Activated naive CD8-positive, alpha-beta T cell treated with anti-CD3 and anti-CD28 coated beads, Interleukin-2, amount 50 U/mL, for 16 hours (primary cell): ENCODE data around the gene TIMM13.

Experiments
- DNase-seq: peaks from one replicate; pipeline ENCODE4 v3.0.0-alpha.2; 2020; ENCODE audit warnings: low read depth, low spot score

The TIMM13 gene

GRCh38 chr19:2454962-2455850 is 27.8 kb upstream of the TIMM13 start:
- DNase-seq = no peak

DNA sequence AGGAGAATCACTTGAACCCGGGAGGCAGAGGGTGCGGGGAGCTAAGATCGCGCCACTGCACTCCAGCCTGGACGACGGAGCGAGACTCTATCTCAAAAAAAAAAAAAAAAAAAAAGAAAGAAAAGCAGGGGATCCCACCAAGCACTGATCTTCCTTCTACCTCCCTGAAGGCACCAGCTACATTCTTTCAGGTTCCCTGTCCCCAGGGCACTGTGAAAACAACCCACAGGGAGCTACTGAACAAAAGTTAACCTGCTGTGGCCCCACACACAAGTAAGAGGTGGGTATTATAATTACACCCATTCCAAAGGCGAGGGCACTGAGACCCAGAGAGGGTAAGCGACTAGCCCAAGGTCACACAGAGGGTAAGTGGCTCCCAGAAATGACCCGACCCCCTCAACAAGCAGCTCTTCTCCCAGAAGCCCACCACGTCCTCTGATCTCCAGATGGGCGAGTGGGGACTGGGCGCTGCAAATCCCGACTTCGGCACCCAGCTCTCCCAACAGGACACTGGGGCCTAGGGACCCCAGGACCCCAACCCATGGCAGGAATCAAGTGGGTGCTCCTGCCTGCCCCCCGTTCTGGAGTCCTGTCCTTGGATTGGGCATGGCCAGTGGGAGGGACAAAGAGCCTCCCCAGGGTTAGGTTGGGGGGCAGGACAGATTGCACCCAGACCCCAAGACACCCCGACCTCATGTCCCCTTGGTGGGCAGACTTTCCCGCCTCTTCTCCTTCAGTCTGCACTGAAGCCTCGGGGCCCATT is 27.0 kb upstream of the TIMM13 start:
- no peak for DNase-seq

DNA sequence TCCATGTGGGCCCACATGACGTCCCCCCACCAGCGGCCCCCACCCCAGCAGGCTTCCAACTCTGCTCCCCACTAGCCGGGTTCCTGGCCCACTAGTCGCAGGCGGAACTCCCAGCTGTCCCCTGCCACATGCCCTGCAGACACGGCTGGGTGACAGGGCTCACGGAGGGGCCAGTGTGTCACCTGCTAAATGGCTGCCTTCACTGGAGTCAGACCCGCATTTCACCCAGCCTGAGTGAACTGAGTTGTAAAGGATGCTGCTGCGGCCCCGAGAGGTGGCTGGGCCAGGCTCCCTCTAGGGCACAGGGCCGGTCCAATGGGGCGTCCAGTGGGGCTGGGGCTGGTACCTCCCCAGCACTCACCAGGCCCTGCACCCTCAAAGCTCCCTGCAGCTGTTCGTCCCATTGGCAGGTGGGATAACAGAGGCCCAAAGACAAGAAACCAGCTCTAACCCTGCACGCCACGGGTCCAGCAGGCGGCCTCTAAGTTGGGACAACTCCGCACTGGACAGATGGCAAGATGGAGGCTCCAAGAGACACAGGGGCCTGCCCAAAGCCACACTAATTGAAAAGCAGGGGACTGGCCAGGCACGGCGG is 26.1 kb upstream of the TIMM13 start:
- no peak for DNase-seq

DNA sequence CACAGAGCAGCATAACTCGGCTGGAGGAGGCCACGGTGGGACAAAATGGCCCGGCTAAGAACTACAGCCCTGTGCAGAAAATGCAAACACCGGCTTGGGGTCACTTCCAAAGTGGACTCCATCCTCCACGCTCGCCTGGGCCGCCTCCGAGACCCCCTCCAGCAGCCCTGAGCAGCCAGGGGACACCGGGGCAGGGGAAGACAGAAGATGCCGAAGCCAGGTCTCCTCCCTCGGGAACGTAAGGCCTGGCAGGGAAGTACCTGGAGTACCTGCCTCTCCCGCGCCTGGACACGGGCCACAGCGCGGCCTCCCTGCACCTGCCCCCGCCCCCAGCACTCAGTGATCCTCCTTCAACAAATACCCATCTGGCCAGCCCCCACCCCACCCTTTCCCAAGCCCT is 24.4 kb upstream of the TIMM13 start:
- DNase-seq = no peak

DNA sequence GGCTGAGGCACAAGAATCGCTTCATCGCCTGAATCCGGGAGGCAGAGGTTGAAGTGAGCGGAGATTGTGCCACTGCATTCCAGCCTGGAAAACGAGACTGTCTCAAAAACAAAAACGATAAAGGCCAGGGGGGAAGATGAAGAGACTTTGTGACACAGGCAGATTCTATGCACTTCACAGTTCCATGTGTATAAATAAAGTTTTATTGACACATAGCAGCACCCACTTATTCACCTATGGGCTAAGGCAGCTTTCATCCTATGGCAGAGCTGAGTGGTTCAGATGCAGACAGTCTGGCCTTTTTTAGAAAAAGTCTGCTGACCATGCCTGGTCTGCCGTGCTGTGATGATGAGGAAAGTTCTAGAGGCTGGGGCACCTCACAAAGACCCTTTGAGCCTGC is 23.8 kb upstream of the TIMM13 start:
- DNase-seq = no peak

DNA sequence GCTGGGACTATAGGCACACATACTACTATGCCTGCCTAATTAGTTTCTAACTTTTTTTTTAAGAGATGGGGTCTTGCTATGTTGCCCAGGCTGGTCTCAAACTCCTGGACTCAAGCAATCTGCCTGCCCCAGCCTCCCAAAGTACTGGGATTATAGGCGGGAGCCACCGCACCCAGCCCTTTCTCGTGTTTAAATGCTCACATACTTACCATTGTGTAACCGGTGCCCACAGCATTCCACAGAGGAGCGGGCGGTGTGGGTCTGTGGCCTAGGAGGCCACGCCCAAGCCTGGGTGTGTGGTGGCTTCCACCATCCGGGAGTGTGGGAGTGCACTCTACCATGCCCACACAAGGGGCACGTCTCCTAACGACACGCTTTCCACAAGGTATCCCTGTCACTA is 21.6 kb upstream of the TIMM13 start:
- DNase-seq = no peak

- DNase-seq = no peak
Measured at GRCh38 chr19:2446381-2446780, 19.0 kb upstream of the TIMM13 start.

GRCh38 chr19:2444251-2445002 is 17.0 kb upstream of the TIMM13 start:
- no peak for DNase-seq

GRCh38 chr19:2443785-2444182 is 16.4 kb upstream of the TIMM13 start:
- no peak for DNase-seq

DNA sequence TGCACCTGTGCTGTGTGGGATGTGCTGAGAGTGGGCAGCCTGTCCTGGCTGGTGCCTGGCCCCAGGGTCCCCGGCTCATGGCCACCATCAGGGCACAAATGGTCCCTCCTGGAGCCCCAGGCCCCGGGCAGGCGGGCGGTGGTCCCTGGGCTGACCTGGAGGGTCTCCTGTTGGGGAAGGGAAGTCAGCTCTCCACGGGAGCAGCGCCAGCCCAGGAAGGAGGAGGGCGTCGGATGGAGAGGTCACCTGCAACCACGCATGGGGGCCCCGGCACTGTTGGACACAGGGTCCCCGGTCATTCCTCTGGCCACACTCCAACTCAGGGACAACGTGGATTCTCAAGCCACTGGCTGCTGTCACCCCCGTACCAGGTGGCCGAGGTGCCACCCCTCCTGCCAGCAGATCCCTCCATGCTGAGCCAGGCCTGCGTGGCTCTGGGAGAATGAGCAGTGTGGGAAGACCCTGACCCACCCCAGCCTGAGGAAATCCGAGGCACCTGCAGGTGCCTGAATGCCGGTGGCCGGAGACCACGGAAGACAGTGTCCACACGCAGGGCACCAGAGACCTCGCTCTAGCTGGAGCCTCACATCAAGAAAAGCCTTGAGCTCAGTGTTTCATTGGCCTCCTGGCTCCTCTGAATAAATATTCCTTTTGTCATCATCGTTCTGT is 15.9 kb upstream of the TIMM13 start:
- DNase-seq = no peak

- no peak for DNase-seq
Measured at GRCh38 chr19:2441096-2441752, 13.8 kb upstream of the TIMM13 start.

DNA sequence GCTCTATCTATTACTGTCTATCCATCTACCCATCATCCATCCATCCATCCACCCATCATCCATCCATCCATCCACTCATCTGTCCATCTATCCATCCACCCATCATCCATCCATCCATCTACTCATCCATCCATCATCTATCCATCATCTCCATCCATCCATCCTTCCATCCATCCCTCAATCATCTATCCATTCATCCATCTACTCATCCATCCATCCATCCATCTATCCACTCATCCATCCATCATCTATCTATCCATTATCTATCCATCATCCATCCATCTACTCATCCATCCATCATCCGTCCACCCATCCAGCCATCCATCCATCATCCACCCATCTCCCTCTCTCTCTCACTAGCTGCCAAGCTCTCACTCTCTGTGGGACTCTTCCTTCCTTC is 13.1 kb upstream of the TIMM13 start:
- no peak for DNase-seq

DNA sequence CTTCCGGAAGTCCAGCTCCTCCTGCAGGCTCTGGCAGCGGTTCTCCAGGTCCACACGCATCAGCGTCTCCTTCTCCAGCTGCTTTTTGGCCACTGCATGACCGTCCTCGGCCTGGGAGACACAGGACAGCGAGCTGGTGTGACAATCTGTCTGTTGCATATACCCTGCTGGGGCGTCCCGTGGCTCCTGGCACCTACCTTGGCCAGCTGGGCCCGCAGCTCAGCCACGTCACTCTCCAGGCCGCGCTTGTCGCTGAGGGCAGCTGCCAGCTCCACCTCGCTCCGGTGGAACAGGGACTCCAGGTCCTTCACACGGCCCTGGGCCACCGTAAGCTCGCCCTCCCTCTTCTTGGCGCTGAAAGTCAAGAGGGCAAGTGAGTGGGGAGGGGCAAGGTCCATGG is 10.8 kb upstream of the TIMM13 start:
- no peak for DNase-seq

DNA sequence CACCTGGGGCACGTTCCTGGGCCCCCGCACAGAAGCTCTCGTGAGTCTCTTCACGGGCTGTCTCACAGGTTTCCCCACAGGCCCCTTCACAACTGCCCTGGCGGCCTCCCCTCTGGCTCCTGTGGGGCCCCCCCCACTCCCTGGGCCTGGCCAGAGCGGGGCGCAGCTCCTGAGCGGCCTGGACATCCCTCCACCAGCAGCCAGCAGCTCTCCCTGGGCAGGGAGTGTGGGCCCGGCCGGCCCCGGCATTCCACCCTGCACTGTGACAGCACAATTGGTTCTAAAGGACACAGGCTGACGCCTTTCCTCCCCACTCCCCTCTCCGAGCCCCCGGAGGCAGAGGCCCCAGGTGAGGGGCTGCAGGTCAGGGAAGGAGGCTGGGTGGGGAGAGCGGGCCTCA is 9.5 kb upstream of the TIMM13 start:
- no peak for DNase-seq

- DNase-seq = no peak
Measured at GRCh38 chr19:2436384-2436783, 9.0 kb upstream of the TIMM13 start.

DNA sequence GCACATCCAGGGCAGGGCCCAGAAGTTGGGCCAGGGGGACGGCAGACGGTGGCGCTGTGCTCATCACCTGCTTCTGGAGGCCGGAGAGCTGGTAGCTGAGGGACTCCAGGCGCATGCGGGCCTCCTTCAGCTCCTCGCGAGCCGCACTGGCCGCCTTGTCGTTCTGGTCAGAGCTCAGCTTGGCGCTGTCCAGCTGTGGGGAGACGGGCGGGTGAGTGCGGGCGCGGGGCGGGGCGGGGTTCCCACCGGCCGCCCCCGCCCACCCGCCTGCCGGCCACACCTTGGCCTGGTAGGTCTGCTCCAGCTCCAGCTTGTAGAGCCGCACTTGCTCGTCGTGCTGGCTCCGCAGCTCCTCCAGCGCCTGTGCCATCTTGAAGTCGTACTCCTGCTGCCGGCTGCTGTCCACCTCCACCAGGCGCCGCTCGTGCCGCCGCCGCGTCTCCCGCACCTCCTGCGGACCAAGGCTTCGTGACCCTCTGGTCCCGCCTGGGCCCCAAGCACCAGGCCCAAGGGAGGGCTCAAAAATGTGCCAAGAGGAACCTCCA is 7.4 kb upstream of the TIMM13 start:
- DNase-seq = no peak

DNA sequence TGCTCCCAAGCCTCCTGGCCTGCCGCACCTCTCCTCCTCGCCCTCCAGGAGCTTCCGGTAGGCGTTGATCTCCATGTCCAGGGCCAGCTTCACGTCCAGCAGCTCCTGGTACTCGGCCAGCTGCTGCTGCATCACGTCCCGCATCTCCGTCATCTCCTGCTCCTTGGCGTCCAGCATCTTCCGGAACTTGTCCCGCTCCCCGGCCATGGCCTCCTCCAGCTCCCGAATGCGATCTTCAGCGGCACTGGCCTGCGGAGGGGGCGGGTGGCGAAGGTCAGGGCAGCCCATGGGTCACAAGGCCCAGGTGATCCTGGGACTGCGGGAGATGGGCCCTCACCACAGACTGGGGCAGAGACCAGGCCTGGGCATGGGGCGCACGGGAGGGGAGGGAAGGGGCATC is 6.9 kb upstream of the TIMM13 start:
- no peak for DNase-seq

DNA sequence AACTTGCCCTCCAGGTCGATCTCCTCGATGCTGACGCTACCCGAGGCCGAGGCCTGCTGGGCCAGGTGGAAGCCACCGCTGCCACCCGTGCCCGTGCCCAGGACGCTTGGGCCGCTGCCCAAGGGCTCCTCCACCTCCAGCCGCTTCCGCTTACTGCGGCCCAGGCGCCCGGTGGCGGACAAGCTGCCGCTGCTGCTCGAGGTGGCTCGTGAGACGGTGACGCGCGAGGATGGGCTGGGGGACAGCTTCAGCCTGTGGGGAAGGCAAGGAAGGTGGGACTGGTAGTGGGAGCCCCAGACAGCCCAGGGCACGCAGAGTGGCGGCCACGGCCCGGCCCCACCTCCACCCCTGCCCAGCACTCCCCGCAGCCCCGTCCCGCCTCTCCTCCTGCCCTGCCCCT is 6.5 kb upstream of the TIMM13 start:
- DNase-seq = no peak

GRCh38 chr19:2432131-2432848 is 4.9 kb upstream of the TIMM13 start:
- DNase-seq = no peak
